Smooth muscle cell (in vitro differentiated cells): Measurements from ENCODE around the gene PRKN. TPM values are rescaled to one million over a fixed set of nuclear protein-coding genes. Genes with fewer than 3 reads are reported as not detected.

ENCODE experiments used
- DNase-seq: peaks from one replicate; lab custom pipeline; 2025; ENCODE audit not compliant: unreplicated experiment; lab: John Stamatoyannopoulos, UW
- H2AFZ ChIP-seq: fragments of 200-600 bp; sonication (generic); 2 replicates; pipeline ENCODE4 v1.6.0; 2016; ENCODE audit warnings: antibody characterized with exemption, low read depth, mild to moderate bottlenecking
- H3F3A ChIP-seq: fragments of 200-600 bp; sonication (generic); 2 replicates; pipeline ENCODE4 v1.6.0; 2017; ENCODE audit warnings: antibody characterized with exemption, low read depth
- H3K27ac ChIP-seq: fragments of 200-600 bp; sonication (generic); 2 replicates; pipeline ENCODE4 v1.5.1; 2016; ENCODE audit warnings: low read depth, mild to moderate bottlenecking
- H3K27me3 ChIP-seq: fragments of 200-600 bp; sonication (generic); 2 replicates; pipeline ENCODE4 v1.6.1; 2016; ENCODE audit warnings: low read depth, mild to moderate bottlenecking
- H3K36me3 ChIP-seq: fragments of 200-600 bp; sonication (generic); 2 replicates; pipeline ENCODE4 v1.5.1; 2016; ENCODE audit warnings: low read depth
- H3K4me1 ChIP-seq: fragments of 200-600 bp; sonication (generic); 2 replicates; pipeline ENCODE4 v1.5.1; 2016; ENCODE audit warnings: low read depth
- H3K4me2 ChIP-seq: fragments of 200-600 bp; sonication (generic); 2 replicates; pipeline ENCODE4 v1.6.0; 2016; ENCODE audit warnings: mild to moderate bottlenecking
- H3K4me3 ChIP-seq: fragments of 200-600 bp; sonication (generic); 2 replicates; pipeline ENCODE4 v1.5.1; 2016; ENCODE audit warnings: mild to moderate bottlenecking
- H3K79me2 ChIP-seq: fragments of 200-600 bp; sonication (generic); 2 replicates; pipeline ENCODE4 v1.6.0; 2016; ENCODE audit warnings: low read depth, mild to moderate bottlenecking
- H3K9ac ChIP-seq: fragments of 200-600 bp; sonication (generic); 2 replicates; pipeline ENCODE4 v1.6.0; 2016; ENCODE audit warnings: low read depth
- H3K9me3 ChIP-seq: fragments of 200-600 bp; sonication (generic); replicated peaks from 2 replicates; pipeline ENCODE4 v1.5.1; 2016; ENCODE audit warnings: low read depth
- H4K20me1 ChIP-seq: fragments of 200-600 bp; sonication (generic); 2 replicates; pipeline ENCODE4 v1.6.0; 2016; ENCODE audit warnings: low read depth
- WGBS: methylation state at CpG from one replicate; pipeline ENCODE4 v1.1.7; 2016; ENCODE audit warnings: low lambda C conversion rate; 5-methylcytosine and 5-hydroxymethylcytosine counted together
- polyA plus RNA-seq: library from polyadenylated mRNA; unstranded; fragments of >200 nt; fragmentation: Nextera tagmentation; extraction: Ambion mirVana; gene quantifications from 2 replicates; pipeline ENCODE4 v1.2.1, GENCODE V29; 2016
- total RNA-seq: library from RNA; depleted of rRNA; stranded (reverse); fragments of >200 nt; gene quantifications from 2 replicates; pipeline ENCODE4 v1.2.3, GENCODE V29; 2014
- TF ChIP-seq, protein P1 (sequence below): fragments of 200-600 bp; sonication (generic); IDR thresholded peaks from 2 replicates; pipeline ENCODE4 v1.5.1; 2017; ENCODE audit warnings: borderline replicate concordance, mild to moderate bottlenecking, antibody characterized with exemption; ENCODE audit not compliant: insufficient read depth, poor library complexity, severe bottlenecking

Gene PRKN
- total and polyA plus RNA-seq, 2 experiments from 2014 or later = 0.81 to 5.1 TPM

DNA sequence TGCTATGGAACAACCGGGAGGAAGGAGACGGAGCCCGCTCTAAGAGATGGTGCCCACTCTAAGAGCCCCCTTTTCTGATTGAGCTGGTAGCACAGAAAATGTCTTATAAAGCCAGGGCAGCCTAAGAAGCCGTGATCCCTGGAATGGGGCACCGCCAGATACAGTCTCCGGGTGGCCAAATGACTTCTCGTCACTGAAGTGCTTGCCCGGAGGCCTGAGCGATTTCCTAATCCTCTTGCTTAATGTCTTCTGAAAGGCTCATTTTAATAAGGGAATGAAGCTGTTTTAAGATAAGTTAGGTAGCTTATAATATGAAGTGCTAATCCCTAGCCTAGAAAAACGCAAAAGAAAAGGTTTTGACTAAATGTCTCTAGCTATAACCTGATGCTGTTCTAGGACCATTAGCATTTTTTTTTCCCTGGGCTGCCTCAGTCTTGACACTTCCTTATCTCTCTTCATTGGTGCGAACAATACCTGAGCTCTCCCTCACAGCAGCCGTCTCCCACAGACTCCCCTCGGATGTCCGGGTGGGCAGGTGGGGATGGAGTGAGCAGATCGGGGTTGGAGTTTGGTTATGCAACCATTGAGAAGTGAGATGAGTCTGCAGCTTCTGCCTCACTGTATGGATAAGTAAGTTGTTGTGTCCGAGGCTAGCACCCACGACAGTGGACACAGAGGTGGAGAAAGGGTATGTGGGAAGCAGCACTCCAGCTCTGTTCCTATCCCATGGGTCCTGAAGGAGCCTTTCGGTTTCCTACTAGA lies 894.3 kb downstream of the PRKN start:
- H3K27ac ChIP-seq = no peak overlapping the region
- DNase-seq = no peak
- TF ChIP-seq, protein P1, sequence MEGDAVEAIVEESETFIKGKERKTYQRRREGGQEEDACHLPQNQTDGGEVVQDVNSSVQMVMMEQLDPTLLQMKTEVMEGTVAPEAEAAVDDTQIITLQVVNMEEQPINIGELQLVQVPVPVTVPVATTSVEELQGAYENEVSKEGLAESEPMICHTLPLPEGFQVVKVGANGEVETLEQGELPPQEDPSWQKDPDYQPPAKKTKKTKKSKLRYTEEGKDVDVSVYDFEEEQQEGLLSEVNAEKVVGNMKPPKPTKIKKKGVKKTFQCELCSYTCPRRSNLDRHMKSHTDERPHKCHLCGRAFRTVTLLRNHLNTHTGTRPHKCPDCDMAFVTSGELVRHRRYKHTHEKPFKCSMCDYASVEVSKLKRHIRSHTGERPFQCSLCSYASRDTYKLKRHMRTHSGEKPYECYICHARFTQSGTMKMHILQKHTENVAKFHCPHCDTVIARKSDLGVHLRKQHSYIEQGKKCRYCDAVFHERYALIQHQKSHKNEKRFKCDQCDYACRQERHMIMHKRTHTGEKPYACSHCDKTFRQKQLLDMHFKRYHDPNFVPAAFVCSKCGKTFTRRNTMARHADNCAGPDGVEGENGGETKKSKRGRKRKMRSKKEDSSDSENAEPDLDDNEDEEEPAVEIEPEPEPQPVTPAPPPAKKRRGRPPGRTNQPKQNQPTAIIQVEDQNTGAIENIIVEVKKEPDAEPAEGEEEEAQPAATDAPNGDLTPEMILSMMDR = no peak
- no peak overlapping the region for H3K4me3 ChIP-seq
- 53% methylated on average over 18 of the region's 18 CpGs for WGBS
- no peaks in the 10 kb centered on the region for H3K79me2 ChIP-seq
- H4K20me1 ChIP-seq = no peaks in the 10 kb centered on the region
- no peaks in the 10 kb centered on the region for H3K27me3 ChIP-seq
- H3K4me2 ChIP-seq = no peak overlapping the region
- H2AFZ ChIP-seq = no peak overlapping the region
- H3K9ac ChIP-seq = no peak overlapping the region
- H3K4me1 ChIP-seq = no peaks in the 10 kb centered on the region
- no peaks in the 10 kb centered on the region for H3F3A ChIP-seq
- no peaks in the 10 kb centered on the region for H3K36me3 ChIP-seq
- H3K9me3 ChIP-seq = no peaks in the 10 kb centered on the region

DNA sequence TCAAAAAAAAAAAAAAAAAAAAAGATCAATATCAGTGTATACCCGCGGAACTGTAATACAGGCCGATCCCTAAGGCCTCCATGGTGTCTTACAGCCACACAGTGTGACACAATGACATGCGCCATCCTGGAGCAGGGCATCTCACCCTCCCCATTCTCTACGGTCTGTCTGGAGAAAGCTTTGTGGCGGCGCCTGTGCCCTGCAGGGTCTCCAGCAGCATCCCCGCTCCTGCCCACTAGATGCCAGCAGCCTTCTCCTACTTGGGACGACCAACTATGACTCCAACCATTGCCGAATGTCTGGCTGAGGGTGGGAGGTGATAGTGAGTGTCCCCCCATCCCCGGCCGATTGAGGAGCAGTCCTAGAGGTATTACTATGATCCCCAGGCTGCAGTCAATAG lies 894.9 kb downstream of the PRKN start:
- no peak overlapping the region for H3K27ac ChIP-seq
- no peaks in the 10 kb centered on the region for H4K20me1 ChIP-seq
- no peak overlapping the region for H3K4me3 ChIP-seq
- H3K27me3 ChIP-seq = no peaks in the 10 kb centered on the region
- no peak overlapping the region for H3K9ac ChIP-seq
- TF ChIP-seq, protein P1 = no peak
- WGBS = 82% methylated on average over 12 of the region's 12 CpGs
- DNase-seq = no peak
- no peaks in the 10 kb centered on the region for H3K9me3 ChIP-seq
- H3K4me2 ChIP-seq = no peak overlapping the region
- H3K36me3 ChIP-seq = no peaks in the 10 kb centered on the region
- no peaks in the 10 kb centered on the region for H3K4me1 ChIP-seq
- H3K79me2 ChIP-seq = no peaks in the 10 kb centered on the region
- H2AFZ ChIP-seq = no peak overlapping the region
- H3F3A ChIP-seq = no peaks in the 10 kb centered on the region

DNA sequence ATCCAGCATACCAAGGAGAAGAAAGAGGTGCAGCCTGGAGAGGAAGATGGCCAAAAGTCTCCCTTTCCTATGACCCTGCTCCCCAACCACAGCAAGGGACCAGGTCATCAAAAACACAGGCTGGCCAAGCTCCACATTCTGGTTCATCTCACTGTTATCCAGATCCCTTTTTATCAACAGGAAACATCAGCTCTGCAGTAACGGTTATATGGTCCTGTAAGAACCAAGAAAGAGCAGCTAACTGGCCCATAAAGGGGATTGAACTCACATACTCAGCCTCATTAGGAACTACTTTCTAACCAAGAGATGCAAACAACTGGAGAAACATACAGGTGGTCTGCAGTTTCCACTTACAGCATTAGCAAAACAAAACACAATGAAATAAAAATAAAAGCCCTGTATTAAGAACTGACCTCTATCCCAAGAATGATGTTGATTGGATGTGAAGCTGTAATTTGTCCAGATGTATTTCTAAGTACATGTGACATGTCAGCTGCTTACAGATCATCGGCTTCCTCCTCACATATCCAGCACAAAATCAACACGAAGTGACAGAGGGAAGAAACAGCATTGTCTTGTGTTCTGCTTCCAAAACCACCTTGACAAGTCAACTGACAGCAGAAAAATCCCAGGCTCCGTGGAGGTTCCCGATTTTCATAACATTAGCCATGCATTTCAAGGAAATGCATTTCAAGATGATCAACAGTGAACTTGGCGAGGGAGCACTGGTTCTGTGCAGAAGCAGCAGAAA lies 896.5 kb downstream of the PRKN start:
- Histone ChIP-seq H3K4me2 (no peak overlapping the region), H3K9ac (no peak overlapping the region), H3K27ac (no peak overlapping the region), H3K9me3 (no peaks in the 10 kb centered on the region), H3F3A (no peaks in the 10 kb centered on the region), H4K20me1 (no peaks in the 10 kb centered on the region), H3K4me1 (no peaks in the 10 kb centered on the region), H3K27me3 (no peaks in the 10 kb centered on the region), H3K36me3 (no peaks in the 10 kb centered on the region), H2AFZ (no peak overlapping the region), H3K4me3 (no peak overlapping the region), H3K79me2 (no peaks in the 10 kb centered on the region)
- TF ChIP-seq, protein P1 = no peak
- no peak for DNase-seq
- WGBS = 65% methylated on average over 6 of the region's 6 CpGs

DNA sequence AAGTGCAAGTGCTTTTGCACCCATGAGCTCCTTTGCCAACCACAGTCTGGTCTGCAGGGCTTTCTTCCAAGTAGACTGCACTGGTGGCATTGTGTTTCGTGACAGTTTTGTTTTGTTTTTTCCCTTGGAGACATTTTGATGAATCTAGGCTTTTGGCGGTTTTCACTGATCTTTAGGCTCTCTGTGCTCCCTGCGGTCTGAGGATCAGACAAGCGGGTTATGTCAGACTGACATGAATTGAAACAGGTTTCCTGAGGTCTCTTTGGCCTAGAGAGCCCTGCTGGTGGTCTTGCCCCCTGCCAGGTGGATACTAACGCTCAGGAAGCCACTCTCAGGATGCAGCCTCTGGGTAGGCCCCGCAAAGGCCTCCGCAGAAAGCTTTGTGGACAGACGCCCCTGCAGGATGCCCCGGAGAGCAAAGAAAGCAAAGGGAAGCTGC lies 898.3 kb downstream of the PRKN start:
- H3K36me3 ChIP-seq = no peaks in the 10 kb centered on the region
- no peaks in the 10 kb centered on the region for H4K20me1 ChIP-seq
- TF ChIP-seq, protein P1 = no peak
- no peak overlapping the region for H3K9ac ChIP-seq
- H3K9me3 ChIP-seq = no peaks in the 10 kb centered on the region
- 89% methylated on average over 9 of the region's 9 CpGs for WGBS
- H3K27me3 ChIP-seq = no peaks in the 10 kb centered on the region
- no peaks in the 10 kb centered on the region for H3F3A ChIP-seq
- no peak overlapping the region for H3K27ac ChIP-seq
- H3K4me2 ChIP-seq = no peak overlapping the region
- H2AFZ ChIP-seq = no peak overlapping the region
- H3K4me1 ChIP-seq = no peaks in the 10 kb centered on the region
- no peak for DNase-seq
- H3K4me3 ChIP-seq = no peak overlapping the region
- no peaks in the 10 kb centered on the region for H3K79me2 ChIP-seq
